PC-3 (cell line): ENCODE results near the gene RAD23B. TPM values are rescaled to one million over a fixed set of nuclear protein-coding genes. Genes with fewer than 3 reads are reported as not detected.

Experiments
- ATAC-seq: fragments of 200-7000 bp; cut with Tn5 transposase; 2 replicates; pipeline ENCODE4 v1.9.1; 2020; ENCODE audit warnings: mild to moderate bottlenecking, moderate library complexity
- BruUV-seq: library from RNA; stranded (reverse); fragments of 400-500 nt; replicated peaks from 2 replicates; lab custom pipeline; 2021; lab: Mats Ljungman, UMichigan
- CTCF ChIA-PET: fragments of 300-600 bp; sonication (Branson Sonifier 250); formaldehyde crosslinking; loops from one replicate; lab custom pipeline; 2022; ENCODE audit warnings: antibody characterized with exemption; lab: Charles Lee
- POLR2A ChIA-PET: fragments of 300-600 bp; sonication (Branson Sonifier 250); formaldehyde crosslinking; loops from one replicate; lab custom pipeline; 2022; ENCODE audit warnings: antibody characterized with exemption; ENCODE audit not compliant: unreplicated experiment; lab: Charles Lee
- DNase-seq: peaks from one replicate; pipeline ENCODE4 v3.0.0-alpha.2; 2015
- H2AFZ ChIP-seq: fragments of 300-600 bp; sonication (generic); 2 replicates; pipeline ENCODE4 v1.6.0; 2016; ENCODE audit warnings: antibody characterized with exemption, low read length
- H3F3A ChIP-seq: fragments of 300-600 bp; sonication (generic); one replicate; pipeline ENCODE4 v1.6.0; 2017; ENCODE audit warnings: antibody characterized with exemption, low read length, control low read depth, mild to moderate bottlenecking; ENCODE audit not compliant: unreplicated experiment
- H3K27ac ChIP-seq: fragments of 300-600 bp; sonication (generic); 2 replicates; pipeline ENCODE4 v1.5.1; 2016; ENCODE audit warnings: mild to moderate bottlenecking, low read length
- H3K27me3 ChIP-seq: fragments of 300-600 bp; sonication (generic); 2 replicates; pipeline ENCODE4 v1.6.1; 2016; ENCODE audit warnings: low read length, mixed read lengths
- H3K36me3 ChIP-seq: fragments of 300-600 bp; sonication (generic); 2 replicates; pipeline ENCODE4 v1.6.1; 2016; ENCODE audit warnings: low read depth, mixed run types, low read length, mixed read lengths
- H3K4me1 ChIP-seq: fragments of 300-600 bp; sonication (generic); 2 replicates; pipeline ENCODE4 v1.5.1; 2016; ENCODE audit warnings: low read length; ENCODE audit not compliant: insufficient read depth
- H3K4me2 ChIP-seq: fragments of 300-600 bp; sonication (generic); 2 replicates; pipeline ENCODE4 v1.6.0; 2016; ENCODE audit warnings: low read length
- H3K4me3 ChIP-seq: fragments of 300-600 bp; sonication (generic); 2 replicates; pipeline ENCODE4 v1.5.1; 2016; ENCODE audit warnings: mild to moderate bottlenecking, low read length, mixed read lengths
- H3K79me2 ChIP-seq: fragments of 300-600 bp; sonication (generic); 2 replicates; pipeline ENCODE4 v1.6.1; 2017; ENCODE audit warnings: low read length, mixed read lengths
- H3K9ac ChIP-seq: fragments of 300-600 bp; sonication (generic); 2 replicates; pipeline ENCODE4 v1.6.0; 2016; ENCODE audit warnings: mild to moderate bottlenecking, low read length
- H3K9me2 ChIP-seq: fragments of 300-600 bp; sonication (generic); replicated peaks from 2 replicates; pipeline ENCODE4 v1.6.1; 2016; ENCODE audit warnings: mixed run types, low read length, mixed read lengths
- H3K9me3 ChIP-seq: fragments of 300-600 bp; sonication (generic); 2 replicates; pipeline ENCODE4 v1.6.1; 2016; ENCODE audit warnings: low read length, mixed read lengths
- H4K20me1 ChIP-seq: fragments of 300-600 bp; sonication (generic); 2 replicates; pipeline ENCODE4 v1.6.1; 2016; ENCODE audit warnings: low read length, mixed read lengths
- CTCF ChIP-seq: fragments of 300-600 bp; sonication (generic); conservative IDR thresholded peaks from 2 replicates; pipeline ENCODE4 v1.5.1; 2017; ENCODE audit warnings: antibody characterized with exemption, low read depth, mild to moderate bottlenecking, low read length
- EZH2 ChIP-seq: fragments of 300-600 bp; sonication (generic); IDR thresholded peaks from one replicate; pipeline ENCODE4 v1.6.1; 2017; ENCODE audit warnings: antibody characterized with exemption, mild to moderate bottlenecking, low read length; ENCODE audit not compliant: unreplicated experiment
- EZH2phosphoT487 ChIP-seq: fragments of 300-600 bp; sonication (generic); IDR thresholded peaks from 2 replicates; pipeline ENCODE4 v1.6.1; 2018; ENCODE audit warnings: mild to moderate bottlenecking, antibody characterized with exemption, low read length, borderline replicate concordance
- intact Hi-C: fragments of 100-400 bp; cut with micrococcal nuclease; formaldehyde crosslinking; loops from 2 replicates; pipeline ENCODE4 v1.9.0; 2023
- total RNA-seq: library from RNA; depleted of rRNA; stranded (reverse); fragments of >200 nt; gene quantifications from 2 replicates; pipeline ENCODE4 v1.2.3, GENCODE V29; 2014

RAD23B gene
- total RNA-seq, 1 experiment from 2014 or later, result 67.9 TPM

- Histone ChIP-seq H3K4me1 (peaks cover 36% of the 10 kb centered on the region), H3K4me3 (no peak overlapping the region), H3F3A (no peaks in the 10 kb centered on the region), H3K79me2 (no peaks in the 10 kb centered on the region), H3K4me2 (peak overlapping the region; percentile 60), H3K9me2 (no peaks in the 10 kb centered on the region), H3K36me3 (no peaks in the 10 kb centered on the region), H3K9me3 (no peaks in the 10 kb centered on the region), H2AFZ (no peak overlapping the region), H4K20me1 (no peaks in the 10 kb centered on the region), H3K27me3 (no peaks in the 10 kb centered on the region), H3K9ac (no peak overlapping the region), H3K27ac (peak overlapping the region; percentile 87)
- TF ChIP-seq CTCF (no peak), EZH2phosphoT487 (no peak), EZH2 (no peak)
- ATAC-seq, result no peak
- BruUV-seq, result no TSS peak
- intact Hi-C loops, result no loop called here
- peak; percentile 29 for DNase-seq
- ChIA-PET CTCF (no interaction called here), POLR2A (no interaction called here)
Measured at GRCh38 chr9:107242073-107243030, 40.7 kb upstream of the RAD23B start.

GRCh38 chr9:107243742-107244141 is 39.3 kb upstream of the RAD23B start:
- Histone ChIP-seq H3K9me3 (no peaks in the 10 kb centered on the region), H3K27ac (peak overlapping the region; percentile 87), H3K9me2 (no peaks in the 10 kb centered on the region), H3K79me2 (no peaks in the 10 kb centered on the region), H3K4me3 (peak overlapping the region; percentile 12; the same call in 1 of the 2 replicates), H4K20me1 (no peaks in the 10 kb centered on the region), H3K27me3 (no peaks in the 10 kb centered on the region), H3F3A (no peaks in the 10 kb centered on the region), H3K4me2 (peak overlapping the region; percentile 71), H3K4me1 (peaks cover 38% of the 10 kb centered on the region), H3K36me3 (no peaks in the 10 kb centered on the region), H3K9ac (peak overlapping the region; percentile 22; the same call in 1 of the 2 replicates), H2AFZ (no peak overlapping the region; the same call in 1 of the 2 replicates)
- BruUV-seq, result no TSS peak
- POLR2A ChIA-PET, result no interaction called here
- DNase-seq (peak; percentile 96), ATAC-seq (peak; percentile 82)
- CTCF ChIA-PET, result no interaction called here
- no peak for TF ChIP-seq CTCF
- TF ChIP-seq EZH2phosphoT487, result no peak
- TF ChIP-seq EZH2, result no peak
- intact Hi-C loops, result loop anchor here (1.0 kb wide), 1 partner anchor 40 kb away; the partner anchor contains the start of gene RAD23B
